H1 (cell line): ENCODE data around the gene KISS1R. TPM values are rescaled to one million over a fixed set of nuclear protein-coding genes. Genes with fewer than 3 reads are reported as not detected.

Source experiments
- CTCF ChIA-PET: fragments of 300-600 bp; sonication (Branson Sonifier 250); formaldehyde crosslinking; loops from one replicate; lab custom pipeline; 2021; ENCODE audit not compliant: partially characterized antibody; lab: Charles Lee
- POLR2A ChIA-PET: fragments of 300-600 bp; sonication (Branson Sonifier 250); formaldehyde crosslinking; loops from one replicate; lab custom pipeline; 2021; ENCODE audit warnings: inconsistent platforms; ENCODE audit not compliant: partially characterized antibody; lab: Charles Lee
- DNase-seq, 2 experiments: peaks; one replicate each; pipeline versions ENCODE4 v3.0.0 to v3.0.0-alpha.2; 2010 to 2022; ENCODE audit warnings: low spot score in 2 of 2, low read depth in 1 of 2, mixed read lengths in 1 of 2
- FAIRE-seq: peaks from 2 replicates; lab custom pipeline; 2011; peaks lifted over from hg19 to GRCh38; lab: Jason Lieb, UNC
- H2AFZ ChIP-seq: 2 replicates; pipeline ENCODE4 v1.8.1; 2012; ENCODE audit warnings: low read length, inconsistent platforms
- H2AK5ac ChIP-seq: 2 replicates; pipeline ENCODE4 v1.6.1; 2013; ENCODE audit warnings: low read depth, low read length
- H2BK120ac ChIP-seq: replicated peaks from 2 replicates; pipeline ENCODE3; 2013; ENCODE audit warnings: low read depth, low read length, inconsistent platforms
- H2BK12ac ChIP-seq: 2 replicates; pipeline ENCODE4 v1.6.1; 2013; ENCODE audit warnings: low read depth, low read length
- H2BK15ac ChIP-seq: 2 replicates; pipeline ENCODE4 v1.6.1; 2013; ENCODE audit warnings: low read length
- H2BK20ac ChIP-seq: 2 replicates; pipeline ENCODE4 v1.6.1; 2013; ENCODE audit warnings: low read length
- H2BK5ac ChIP-seq: 2 replicates; pipeline ENCODE4 v1.6.1; 2013; ENCODE audit warnings: low read depth, low read length
- H3K14ac ChIP-seq: 2 replicates; pipeline ENCODE4 v1.6.1; 2013; ENCODE audit warnings: inconsistent platforms; ENCODE audit not compliant: insufficient read length
- H3K18ac ChIP-seq: 2 replicates; pipeline ENCODE4 v1.6.1; 2013; ENCODE audit warnings: low read length; ENCODE audit errors: extremely low read depth
- H3K23ac ChIP-seq: 2 replicates; pipeline ENCODE4 v1.6.1; 2013; ENCODE audit warnings: inconsistent platforms; ENCODE audit not compliant: insufficient read length
- H3K23me2 ChIP-seq: 2 replicates; pipeline ENCODE4 v1.6.1; 2013; ENCODE audit warnings: low read depth, low read length
- H3K27ac ChIP-seq: 2 replicates; pipeline ENCODE4 v1.6.1; 2011; ENCODE audit warnings: low read depth, low read length, inconsistent platforms
- H3K27me3 ChIP-seq, 4 experiments: replicated peaks in 1 of 4; 1 replicate in 1 of 4; 2 replicates in 3 of 4; pipeline versions ENCODE4 v1.6.1 to v1.8.1; 2011 to 2013; ENCODE audit warnings: low read length in 3 of 4, mild to moderate bottlenecking in 3 of 4, inconsistent platforms in 2 of 4, mixed read lengths in 2 of 4, moderate library complexity in 1 of 4; ENCODE audit not compliant: control insufficient read depth in 3 of 4, insufficient read depth in 3 of 4; ENCODE audit errors: extremely low read depth in 1 of 4
- H3K36me3 ChIP-seq, 4 experiments: 2 replicates each; pipeline versions ENCODE4 v1.6.1 to v1.8.1; 2011 to 2013; ENCODE audit warnings: mild to moderate bottlenecking in 4 of 4, low read length in 3 of 4, moderate library complexity in 2 of 4, control low read depth in 1 of 4, inconsistent platforms in 1 of 4; ENCODE audit not compliant: insufficient read depth in 4 of 4, control insufficient read depth in 2 of 4
- H3K4ac ChIP-seq: replicated peaks from 2 replicates; pipeline ENCODE3; 2013; ENCODE audit warnings: low read length, low read depth, mixed read lengths, inconsistent platforms; ENCODE audit not compliant: insufficient read length
- H3K4me1 ChIP-seq, 4 experiments: replicated peaks in 1 of 4; 1 replicate in 1 of 4; 2 replicates in 3 of 4; pipeline versions ENCODE4 v1.6.1 to v1.8.1; 2011 to 2013; ENCODE audit warnings: low read length in 3 of 4, inconsistent platforms in 2 of 4, mixed read lengths in 1 of 4; ENCODE audit not compliant: insufficient read depth in 4 of 4, control insufficient read depth in 3 of 4
- H3K4me2 ChIP-seq, 2 experiments: 2 replicates each; pipeline versions ENCODE4 v1.6.1 to v1.8.1; 2011 to 2013; ENCODE audit warnings: low read depth in 2 of 2, low read length in 2 of 2, control low read depth in 1 of 2, inconsistent platforms in 1 of 2, mild to moderate bottlenecking in 1 of 2; ENCODE audit not compliant: insufficient read depth in 1 of 2
- H3K4me3 ChIP-seq, 4 experiments: fragments of 200-600, 300-600 bp in 1 of 4; sonication (generic), shearing (Covaris generic), sonication (Bioruptor Twin) in 1 of 4; 2 replicates each; pipeline versions ENCODE4 v1.5.1 to v1.8.1; 2011 to 2016; ENCODE audit warnings: low read length in 4 of 4, low read depth in 3 of 4, control low read depth in 2 of 4, inconsistent platforms in 2 of 4, mild to moderate bottlenecking in 2 of 4, mixed read lengths in 1 of 4, moderate library complexity in 1 of 4; ENCODE audit not compliant: insufficient read depth in 2 of 4; ENCODE audit errors: extremely low read depth in 1 of 4
- H3K56ac ChIP-seq: replicated peaks from 2 replicates; pipeline ENCODE3; 2013; ENCODE audit warnings: low read depth, mild to moderate bottlenecking, mixed read lengths, low read length, inconsistent platforms; ENCODE audit not compliant: insufficient read length
- H3K79me1 ChIP-seq: 2 replicates; pipeline ENCODE4 v1.6.1; 2013; ENCODE audit warnings: low read depth, low read length, control low read depth
- H3K79me2 ChIP-seq, 2 experiments: 2 replicates each; pipeline versions ENCODE4 v1.6.1 to v1.8.1; 2012 to 2013; ENCODE audit warnings: low read length in 2 of 2, mild to moderate bottlenecking in 2 of 2, inconsistent platforms in 1 of 2; ENCODE audit not compliant: insufficient read depth in 2 of 2, control insufficient read depth in 1 of 2
- H3K9ac ChIP-seq, 4 experiments: replicated peaks in 1 of 4; 1 replicate in 1 of 4; 2 replicates in 3 of 4; pipeline versions ENCODE4 v1.6.1 to v1.8.1; 2011 to 2013; ENCODE audit warnings: low read depth in 3 of 4, low read length in 3 of 4, control low read depth in 2 of 4, mild to moderate bottlenecking in 2 of 4, moderate library complexity in 2 of 4, inconsistent platforms in 1 of 4; ENCODE audit errors: extremely low read depth in 1 of 4
- H3K9me3 ChIP-seq, 2 experiments: 2 replicates each; pipeline versions ENCODE4 v1.6.1 to v1.8.1; 2012 to 2013; ENCODE audit warnings: mild to moderate bottlenecking in 2 of 2, moderate library complexity in 2 of 2, control low read depth in 1 of 2, inconsistent platforms in 1 of 2, low read depth in 1 of 2, low read length in 1 of 2, mixed read lengths in 1 of 2; ENCODE audit not compliant: insufficient read depth in 2 of 2
- H4K20me1 ChIP-seq, 2 experiments: replicated peaks in 1 of 2; 2 replicates each; pipeline versions ENCODE3 to v1.8.1; 2011 to 2013; ENCODE audit warnings: inconsistent platforms in 2 of 2, low read length in 2 of 2, mild to moderate bottlenecking in 1 of 2; ENCODE audit not compliant: insufficient read depth in 2 of 2, control insufficient read depth in 1 of 2
- H4K5ac ChIP-seq: 2 replicates; pipeline ENCODE4 v1.6.1; 2013; ENCODE audit warnings: low read length, low read depth, mixed read lengths, inconsistent platforms; ENCODE audit not compliant: insufficient read length
- H4K8ac ChIP-seq: 2 replicates; pipeline ENCODE4 v1.8.0; 2013; ENCODE audit warnings: mild to moderate bottlenecking, moderate library complexity, low read length, inconsistent platforms; ENCODE audit not compliant: insufficient read depth; ENCODE audit errors: extremely low read depth
- H4K91ac ChIP-seq: replicated peaks from 2 replicates; pipeline ENCODE3; 2013; ENCODE audit warnings: low read length, mixed read lengths, inconsistent platforms; ENCODE audit not compliant: insufficient read length
- ATF2 ChIP-seq: IDR thresholded peaks from 2 replicates; pipeline ENCODE4 v1.6.1; 2012; ENCODE audit warnings: low read length, inconsistent platforms
- ATF3 ChIP-seq: IDR thresholded peaks from 2 replicates; pipeline ENCODE4 v1.6.1; 2011; ENCODE audit warnings: low read depth, mild to moderate bottlenecking, low read length; ENCODE audit not compliant: insufficient read depth
- BACH1 ChIP-seq: IDR thresholded peaks from 2 replicates; pipeline ENCODE4 v1.6.1; 2012; ENCODE audit warnings: low read length, improper control_type of control experiment
- CBX8 ChIP-seq: fragments of 300-800, 300-1000 bp; sonication (generic); IDR thresholded peaks from 2 replicates; pipeline ENCODE4 v1.7.1; 2016; ENCODE audit warnings: low read depth, low read length, borderline replicate concordance
- CHD2 ChIP-seq: IDR thresholded peaks from 2 replicates; pipeline ENCODE4 v1.6.1; 2012; ENCODE audit warnings: low read length, improper control_type of control experiment
- CREB1 ChIP-seq: IDR thresholded peaks from 2 replicates; pipeline ENCODE4 v1.6.1; 2012; ENCODE audit warnings: inconsistent platforms
- EGR1 ChIP-seq: IDR thresholded peaks from 2 replicates; pipeline ENCODE4 v1.6.1; 2011; ENCODE audit warnings: low read depth, low read length, borderline replicate concordance
- GABPA ChIP-seq: IDR thresholded peaks from 2 replicates; pipeline ENCODE4 v1.6.1; 2011; ENCODE audit warnings: mild to moderate bottlenecking, low read length, moderate library complexity, borderline replicate concordance; ENCODE audit not compliant: insufficient read depth
- MAX ChIP-seq: IDR thresholded peaks from 2 replicates; pipeline ENCODE4 v1.6.1; 2012; ENCODE audit warnings: inconsistent platforms
- NRF1 ChIP-seq: IDR thresholded peaks from 2 replicates; pipeline ENCODE4 v1.6.1; 2011; ENCODE audit warnings: mild to moderate bottlenecking, low read depth, low read length, improper control_type of control experiment
- SIN3A ChIP-seq, 2 experiments: IDR thresholded peaks in 1 of 2; conservative IDR thresholded peaks in 1 of 2; 2 replicates each; pipeline ENCODE4 v1.6.1; 2011 to 2012; ENCODE audit warnings: low read length in 2 of 2, improper control_type of control experiment in 1 of 2, low read depth in 1 of 2, mild to moderate bottlenecking in 1 of 2
- SIX5 ChIP-seq: IDR thresholded peaks from 2 replicates; pipeline ENCODE4 v1.6.1; 2011; ENCODE audit warnings: mild to moderate bottlenecking, low read depth, low read length
- WGBS, 2 experiments: shearing (Covaris generic) in 1 of 2; methylation state at CpG; one replicate each; pipeline versions ENCODE4 v1.1.6 to v1.1.7; 2013 to 2015; ENCODE audit warnings: low lambda C conversion rate in 2 of 2, mixed read lengths in 2 of 2, inconsistent platforms in 1 of 2, low coverage in 1 of 2, missing lambda C conversion rate in 1 of 2; ENCODE audit not compliant: insufficient replicate concordance in 2 of 2, insufficient coverage in 1 of 2, insufficient read length in 1 of 2; ENCODE audit errors: extremely low coverage in 1 of 2, missing lambda C conversion rate in 1 of 2; 5-methylcytosine and 5-hydroxymethylcytosine counted together
- polyA plus RNA-seq, 7 experiments: library from polyadenylated mRNA; depleted of rRNA in 3 of 7; stranded (reverse) in 5 of 7; unstranded in 2 of 7; fragments of >200 nt in 5 of 7; fragments of 200-250 nt in 2 of 7; gene quantifications; 1 replicate in 5 of 7; 2 replicates in 1 of 7; 4 replicates in 1 of 7; pipeline versions ENCODE4 v1.2.1 to v1.2.3, GENCODE V29; 2011 to 2013; ENCODE audit warnings: missing spikeins in 2 of 7, mixed read lengths in 2 of 7
- total RNA-seq: library from RNA; stranded (reverse); fragmentation: NEBNext Ultra II Directional; extraction: Animal tissue kit (Norgen Biotek cat#: 25700); gene quantifications from 2 replicates; pipeline ENCODE4 v1.2.1, GENCODE V29; 2021

KISS1R gene
- total and polyA plus RNA-seq, 2 of the 8 experiments (the other 6 are each of a cell fraction or from before 2014, with no cell fraction given) = 2.3 to 2.7 TPM

GRCh38 chr19:939922-940321, 22.8 kb downstream of the KISS1R start:
- POLR2A ChIA-PET = interaction anchor here (1.1 to 2.9 kb wide), 4 partner anchors 8 to 45 kb away, joined by 3 to 8 read pairs (median 4); partner anchors contain the start of gene WDR18
- 96% methylated on average over 7 of the region's 7 CpGs; no CpG with 5 or more reads in 1 of the 2 experiments for WGBS, 2 experiments
- no peak overlapping the region for H2BK5ac ChIP-seq

More at GRCh38 chr19:939922-940321, 22.8 kb downstream of the KISS1R start:
- Histone ChIP-seq H3K9me3 (no peaks in the 10 kb centered on the region), H3K27ac (no peak overlapping the region), H3K4me3 (no peak overlapping the region), H3K56ac (no peak overlapping the region), H2BK12ac (no peak overlapping the region), H2BK120ac (no peak overlapping the region), H3K18ac (no peak overlapping the region), H2BK20ac (no peak overlapping the region), H3K23ac (no peak overlapping the region), H3K23me2 (no peaks in the 10 kb centered on the region), H2AFZ (no peak overlapping the region), H3K14ac (no peak overlapping the region), H4K20me1 (peaks cover 7 to 41% of the 10 kb centered on the region in 2 experiments), H3K4me1 (no peaks in the 10 kb centered on the region), H3K4ac (no peak overlapping the region), H2AK5ac (no peak overlapping the region), H2BK15ac (no peak overlapping the region), H3K4me2 (no peak overlapping the region), H4K91ac (no peak overlapping the region), H3K79me1 (peaks cover 16% of the 10 kb centered on the region), H4K8ac (no peak overlapping the region), H3K27me3 (no peaks in the 10 kb centered on the region), H3K79me2 (peaks cover 5 to 63% of the 10 kb centered on the region in 2 experiments), H3K36me3 (peaks cover 3 to 12% (median 5%) of the 10 kb centered on the region in 4 experiments; a peak in 7 of 8 replicates), H4K5ac (no peak overlapping the region), H3K9ac (no peak overlapping the region)
- TF ChIP-seq MAX = no peak
- TF ChIP-seq GABPA = no peak
- no peak for TF ChIP-seq CBX8
- TF ChIP-seq SIN3A (conservative IDR thresholded peaks at IDR 0.05 in 1 of 2, IDR thresholded peaks at IDR 0.05 in 1 of 2; ENCODE audit: low read depth in 1 of 2, low read length in 2 of 2) = no peak
- no peak for TF ChIP-seq NRF1
- no peak for TF ChIP-seq ATF2
- TF ChIP-seq CREB1 = no peak
- no peak for TF ChIP-seq EGR1
- no peak for TF ChIP-seq BACH1
- no peak for TF ChIP-seq SIX5
- no peak for TF ChIP-seq CHD2
- TF ChIP-seq ATF3 = no peak
- CTCF ChIA-PET = interaction anchor here (0.6 to 2.5 kb wide), 5 partner anchors 9 to 1973 kb away, joined by 3 to 15 read pairs (median 4); partner anchors contain the start of gene WDR18
- FAIRE-seq (no peak), DNase-seq (no peak)
